Measurements from ENCODE around the gene DYSF.

DNA sequence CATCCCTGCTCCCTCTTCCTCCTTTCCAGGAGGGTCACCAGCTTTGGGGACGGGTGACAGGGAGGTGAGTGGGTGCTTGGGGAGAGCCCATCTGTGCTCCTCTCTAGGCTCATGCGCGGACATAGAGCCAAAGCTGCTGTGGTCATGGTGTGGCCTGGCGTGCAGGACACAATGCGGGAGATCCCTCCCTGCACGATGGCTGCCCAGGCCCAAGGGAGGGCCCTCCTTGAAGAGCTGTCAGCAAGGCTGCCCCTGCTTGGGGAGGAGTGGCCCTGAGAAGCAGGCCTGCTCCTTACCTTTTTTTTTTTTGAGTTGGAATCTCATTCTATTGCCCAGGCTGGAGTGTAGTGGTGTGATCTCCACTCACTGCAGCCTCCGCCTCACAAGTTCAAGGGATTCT, 111.4 kb downstream of the DYSF start:
- TF ChIP-seq, protein P1, sequence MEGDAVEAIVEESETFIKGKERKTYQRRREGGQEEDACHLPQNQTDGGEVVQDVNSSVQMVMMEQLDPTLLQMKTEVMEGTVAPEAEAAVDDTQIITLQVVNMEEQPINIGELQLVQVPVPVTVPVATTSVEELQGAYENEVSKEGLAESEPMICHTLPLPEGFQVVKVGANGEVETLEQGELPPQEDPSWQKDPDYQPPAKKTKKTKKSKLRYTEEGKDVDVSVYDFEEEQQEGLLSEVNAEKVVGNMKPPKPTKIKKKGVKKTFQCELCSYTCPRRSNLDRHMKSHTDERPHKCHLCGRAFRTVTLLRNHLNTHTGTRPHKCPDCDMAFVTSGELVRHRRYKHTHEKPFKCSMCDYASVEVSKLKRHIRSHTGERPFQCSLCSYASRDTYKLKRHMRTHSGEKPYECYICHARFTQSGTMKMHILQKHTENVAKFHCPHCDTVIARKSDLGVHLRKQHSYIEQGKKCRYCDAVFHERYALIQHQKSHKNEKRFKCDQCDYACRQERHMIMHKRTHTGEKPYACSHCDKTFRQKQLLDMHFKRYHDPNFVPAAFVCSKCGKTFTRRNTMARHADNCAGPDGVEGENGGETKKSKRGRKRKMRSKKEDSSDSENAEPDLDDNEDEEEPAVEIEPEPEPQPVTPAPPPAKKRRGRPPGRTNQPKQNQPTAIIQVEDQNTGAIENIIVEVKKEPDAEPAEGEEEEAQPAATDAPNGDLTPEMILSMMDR (conservative IDR thresholded peaks at IDR 0.05; ENCODE audit: low read length), result no peak
- no peak for TF ChIP-seq EZH2phosphoT487 (IDR thresholded peaks at IDR 0.05; ENCODE audit: borderline replicate concordance)
